Sigmoid colon (tissue), 7 donors: ENCODE data around the gene GP1BB. TPM values are rescaled to one million over a fixed set of nuclear protein-coding genes. Genes with fewer than 3 reads are reported as not detected.

Source experiments
- DNase-seq: peaks from one replicate; pipeline ENCODE4 v3.0.0-alpha.2; 2019
- H3K27ac ChIP-seq, 4 donors: fragments of 200-600 bp; sonication (generic); one replicate each; pipeline ENCODE4 v1.5.1; 2016 to 2019; ENCODE audit warnings: mild to moderate bottlenecking in 1 of 4
- H3K27me3 ChIP-seq, 3 donors: fragments of 200-600 bp; sonication (generic); one replicate each; pipeline ENCODE4 v1.5.1; 2019; ENCODE audit warnings: mild to moderate bottlenecking in 1 of 3
- H3K36me3 ChIP-seq, 4 donors: fragments of 200-600 bp; sonication (generic); one replicate each; pipeline ENCODE4 v1.5.1; 2016 to 2019
- H3K4me1 ChIP-seq, 4 donors: fragments of 200-600 bp; sonication (generic); one replicate each; pipeline ENCODE4 v1.5.1; 2017 to 2019
- H3K4me3 ChIP-seq, 4 donors: fragments of 200-600 bp; sonication (generic); one replicate each; pipeline ENCODE4 v1.5.1; 2017 to 2019; ENCODE audit warnings: mild to moderate bottlenecking in 2 of 4, moderate library complexity in 1 of 4
- H3K9me3 ChIP-seq, 4 donors: fragments of 200-600 bp in 3 of 4; sonication (generic) in 3 of 4; one replicate each; pipeline versions ENCODE4 v1.5.1 to v1.6.1; 2013 to 2019
- CTCF ChIP-seq, 4 experiments: fragments of 450-650 bp in 3 of 4; fragments of 200-600 bp in 1 of 4; IDR thresholded peaks; one replicate each; pipeline ENCODE4 v1.5.1; 2016 to 2019; ENCODE audit warnings: antibody characterized with exemption in 4 of 4, mild to moderate bottlenecking in 3 of 4, moderate library complexity in 2 of 4
- EP300 ChIP-seq, 4 donors: sonication (generic); formaldehyde crosslinking; IDR thresholded peaks; one replicate each; pipeline ENCODE4 v1.6.1; 2017; ENCODE audit warnings: antibody characterized with exemption in 4 of 4
- POLR2A ChIP-seq, 2 donors: fragments of 450-650 bp; IDR thresholded peaks; one replicate each; pipeline ENCODE4 v1.6.1; 2016; ENCODE audit warnings: antibody characterized with exemption in 2 of 2, mild to moderate bottlenecking in 2 of 2, moderate library complexity in 2 of 2
- POLR2AphosphoS5 ChIP-seq, 4 donors: sonication (generic); formaldehyde crosslinking; IDR thresholded peaks; one replicate each; pipeline ENCODE4 v1.6.1; 2017; ENCODE audit warnings: antibody characterized with exemption in 4 of 4
- WGBS, 2 donors: extraction: QIAGEN DNeasy Blood & Tissue Kit; methylation state at CpG; one replicate each; pipeline ENCODE4 v1.1.7; 2013; 5-methylcytosine and 5-hydroxymethylcytosine counted together
- intact Hi-C: fragments of 100-400 bp; cut with DNase I; formaldehyde crosslinking; loops from one replicate; pipeline ENCODE4 v1.15.1; 2023
- polyA plus RNA-seq, 3 donors: library from polyadenylated mRNA; stranded (reverse); fragments of 200-250 nt; gene quantifications; one replicate each; pipeline ENCODE4 v1.2.3, GENCODE V29; 2013
- total RNA-seq, 4 donors: library from RNA; depleted of rRNA; stranded (reverse); fragments of >200 nt; gene quantifications; one replicate each; pipeline ENCODE4 v1.1.0, GENCODE V29; 2016
- donor health status: healthy with polysubstance abuse.
- donor health status: Bipolar disorder and iron deficiency.
- donor health status: healthy.

Gene GP1BB
- total and polyA plus RNA-seq, 7 donors = 1.1 to 2.9 (median 1.9) TPM; not detected in 2

DNA sequence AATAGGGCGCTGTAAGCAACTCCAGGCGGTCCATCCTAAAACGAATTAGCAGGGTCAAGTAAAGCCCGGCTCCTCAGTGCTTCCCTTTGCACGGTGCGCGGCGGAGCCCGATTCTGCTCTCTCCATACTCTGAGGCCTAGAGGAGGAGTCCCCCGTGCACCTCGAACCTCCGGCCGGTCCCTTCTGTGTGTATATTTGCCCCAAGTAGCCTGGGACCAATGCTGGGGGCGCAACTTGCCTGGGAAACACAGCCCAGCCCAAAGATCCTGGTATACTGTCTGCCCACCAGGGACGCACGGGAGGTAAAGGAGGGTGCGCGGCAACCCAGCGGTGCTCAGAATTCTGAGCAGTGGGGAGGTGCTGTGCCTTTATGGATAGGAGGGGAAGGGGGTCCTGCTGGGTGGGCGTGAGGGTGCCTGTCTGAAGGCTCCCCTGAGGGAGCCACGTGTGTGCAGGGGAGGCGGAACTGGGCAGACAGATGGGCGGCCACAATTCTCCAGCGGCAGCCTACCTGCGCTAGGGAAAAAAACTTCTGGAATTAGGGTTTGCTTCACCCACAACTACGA is 32.5 kb downstream of the GP1BB start:
- DNase-seq = no peak
- peaks cover 0 to 47% (median 37%) of the 10 kb centered on the region in 4 donors for H3K4me1 ChIP-seq
- peaks cover 43 to 90% (median 71%) of the 10 kb centered on the region in 3 donors for H3K27me3 ChIP-seq
- no peaks in the 10 kb centered on the region for H3K36me3 ChIP-seq
- TF ChIP-seq CTCF (IDR thresholded peaks at IDR 0.05) (no peak), POLR2A (IDR thresholded peaks at IDR 0.05) (no peak), POLR2AphosphoS5 (IDR thresholded peaks at IDR 0.05) (no peak), EP300 (IDR thresholded peaks at IDR 0.05) (no peak)
- no peak overlapping the region for H3K4me3 ChIP-seq
- intact Hi-C loops = no loop called here
- WGBS, 2 donors = 6 to 9% methylated on average over 26 of the region's 26 CpGs
- H3K27ac ChIP-seq = no peak overlapping the region
- H3K9me3 ChIP-seq = no peaks in the 10 kb centered on the region

GRCh38 chr22:19756288-19757128 is 33.2 kb downstream of the GP1BB start:
- no peak for DNase-seq
- intact Hi-C loops = no loop called here
- peaks cover 47 to 88% (median 76%) of the 10 kb centered on the region in 3 donors for H3K27me3 ChIP-seq
- TF ChIP-seq POLR2AphosphoS5 (IDR thresholded peaks at IDR 0.05) (no peak), CTCF (IDR thresholded peaks at IDR 0.05) (peak in 2 of 4 experiments; percentile 24 to 27)
- H3K4me3 ChIP-seq = peak overlapping the region in 3 of 4 donors; percentile 15 to 27 (median 26)
- H3K36me3 ChIP-seq = no peaks in the 10 kb centered on the region
- H3K4me1 ChIP-seq = peaks cover 0 to 51% (median 42%) of the 10 kb centered on the region in 4 donors
- H3K27ac ChIP-seq = no peak overlapping the region
- 3 to 4% methylated on average over 76 of the region's 76 CpGs for WGBS, 2 donors
- H3K9me3 ChIP-seq = no peaks in the 10 kb centered on the region

DNA sequence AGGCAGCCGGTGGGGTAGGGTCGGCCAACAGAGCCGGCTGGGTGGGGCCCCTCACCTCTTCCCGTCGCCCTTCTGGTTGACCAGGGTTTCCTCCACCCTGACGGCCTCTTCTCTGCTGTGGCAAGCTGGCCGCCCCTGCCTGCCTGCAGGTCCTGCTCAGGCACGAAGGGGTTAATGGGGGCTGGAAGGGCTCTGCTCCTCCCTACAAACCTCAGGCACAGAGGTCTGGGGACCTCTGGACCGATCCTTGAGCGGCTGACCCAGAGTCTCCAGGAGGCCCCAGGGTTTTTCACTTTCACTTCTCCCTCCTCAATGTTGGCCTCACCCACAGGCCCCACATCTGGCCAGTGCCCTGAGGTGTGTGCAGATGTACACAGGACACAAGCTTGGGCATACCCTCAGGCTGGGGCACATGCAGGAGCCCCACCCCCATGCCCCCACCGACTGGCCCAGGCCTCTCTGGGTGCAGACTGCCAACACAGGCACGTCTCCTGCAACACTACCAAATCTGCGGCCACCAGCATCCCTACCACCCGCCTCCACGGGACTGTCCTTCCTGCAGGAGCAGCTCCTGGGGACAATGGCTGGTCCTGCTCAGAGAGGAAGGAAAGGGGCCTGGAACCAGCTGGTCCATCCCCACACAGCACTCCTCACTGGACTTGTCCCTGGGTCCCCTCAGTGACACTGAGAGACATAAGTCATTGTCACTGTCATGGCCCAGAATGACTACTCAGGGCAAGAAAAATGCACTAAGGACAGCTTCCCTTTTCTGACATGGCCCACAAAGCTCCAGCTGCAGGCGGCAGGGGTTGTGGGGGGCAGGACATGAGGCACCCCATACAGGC is 34.0 kb downstream of the GP1BB start:
- 20 to 29% methylated on average over 16 of the region's 16 CpGs for WGBS, 2 donors
- Histone ChIP-seq H3K36me3 (no peaks in the 10 kb centered on the region), H3K9me3 (no peaks in the 10 kb centered on the region), H3K27ac (no peak overlapping the region), H3K4me3 (peak overlapping the region in 3 of 4 donors; percentile 15 to 27 (median 26)), H3K4me1 (peaks cover 0 to 51% (median 42%) of the 10 kb centered on the region in 4 donors), H3K27me3 (peaks cover 47 to 90% (median 85%) of the 10 kb centered on the region in 3 donors)
- DNase-seq = no peak
- TF ChIP-seq POLR2A (IDR thresholded peaks at IDR 0.05) = no peak
- no peak for TF ChIP-seq EP300 (IDR thresholded peaks at IDR 0.05)
- no peak for TF ChIP-seq CTCF (IDR thresholded peaks at IDR 0.05)
- no peak for TF ChIP-seq POLR2AphosphoS5 (IDR thresholded peaks at IDR 0.05)
- intact Hi-C loops = no loop called here

- DNase-seq = no peak
- Histone ChIP-seq H3K4me1 (peaks cover 0 to 51% (median 42%) of the 10 kb centered on the region in 4 donors), H3K36me3 (no peaks in the 10 kb centered on the region), H3K27me3 (peaks cover 52 to 94% (median 91%) of the 10 kb centered on the region in 3 donors), H3K9me3 (no peaks in the 10 kb centered on the region), H3K27ac (no peak overlapping the region), H3K4me3 (no peak overlapping the region)
- WGBS, 2 donors = 27 to 37% methylated on average over 43 of the region's 43 CpGs
- intact Hi-C loops = no loop called here
- TF ChIP-seq CTCF (IDR thresholded peaks at IDR 0.05) (no peak), EP300 (IDR thresholded peaks at IDR 0.05) (no peak), POLR2AphosphoS5 (IDR thresholded peaks at IDR 0.05) (no peak), POLR2A (IDR thresholded peaks at IDR 0.05) (no peak)
Observed at GRCh38 chr22:19757985-19758895, 34.9 kb downstream of the GP1BB start.
